Ascending aorta (tissue), 2 donors: ENCODE results near the gene CDH1. TPM values are rescaled to one million over a fixed set of nuclear protein-coding genes. Genes with fewer than 3 reads are reported as not detected.

Experiments
- DNase-seq, 2 donors: peaks; one replicate each; pipeline ENCODE4 v3.0.0-alpha.2; 2019; ENCODE audit warnings: low spot score in 2 of 2
- H3K27ac ChIP-seq, 2 donors: fragments of 200-600 bp; sonication (generic); one replicate each; pipeline ENCODE4 v1.5.1; 2016 to 2017; ENCODE audit warnings: mild to moderate bottlenecking in 1 of 2
- H3K27me3 ChIP-seq: fragments of 200-600 bp; sonication (generic); one replicate; pipeline ENCODE4 v1.5.1; 2017
- H3K36me3 ChIP-seq, 2 donors: fragments of 200-600 bp; sonication (generic); one replicate each; pipeline ENCODE4 v1.5.1; 2016
- H3K4me1 ChIP-seq, 2 donors: fragments of 200-600 bp; sonication (generic); one replicate each; pipeline ENCODE4 v1.5.1; 2016 to 2017; ENCODE audit warnings: mild to moderate bottlenecking in 1 of 2
- H3K4me3 ChIP-seq, 2 donors: fragments of 200-600 bp; sonication (generic); one replicate each; pipeline ENCODE4 v1.5.1; 2016 to 2017; ENCODE audit warnings: mild to moderate bottlenecking in 1 of 2
- H3K9me3 ChIP-seq, 2 donors: fragments of 200-600 bp; sonication (generic); one replicate each; pipeline ENCODE4 v1.5.1; 2016
- intact Hi-C: fragments of 100-400 bp; cut with DNase I; formaldehyde crosslinking; loops from one replicate; pipeline ENCODE4 v1.15.1; 2023
- total RNA-seq: library from RNA; depleted of rRNA; stranded (reverse); fragments of >200 nt; gene quantifications from one replicate; pipeline ENCODE4 v1.1.0, GENCODE V29; 2016
- TF ChIP-seq, protein P1 (sequence below), 3 experiments: fragments of 200-600 bp in 2 of 3; fragments of 450-650 bp in 1 of 3; sonication (generic) in 2 of 3; IDR thresholded peaks; one replicate each; pipeline ENCODE4 v1.5.1; 2016 to 2019; ENCODE audit warnings: antibody characterized with exemption in 3 of 3, mild to moderate bottlenecking in 1 of 3, moderate library complexity in 1 of 3

The CDH1 gene
- total RNA-seq, 1 donor from 2014 or later: not detected

GRCh38 chr16:68792465-68793324 lies 55.6 kb downstream of the CDH1 start:
- no peaks in the 10 kb centered on the region for H3K4me1 ChIP-seq
- no peaks in the 10 kb centered on the region for H3K9me3 ChIP-seq
- no peak overlapping the region for H3K4me3 ChIP-seq
- TF ChIP-seq, protein P1, sequence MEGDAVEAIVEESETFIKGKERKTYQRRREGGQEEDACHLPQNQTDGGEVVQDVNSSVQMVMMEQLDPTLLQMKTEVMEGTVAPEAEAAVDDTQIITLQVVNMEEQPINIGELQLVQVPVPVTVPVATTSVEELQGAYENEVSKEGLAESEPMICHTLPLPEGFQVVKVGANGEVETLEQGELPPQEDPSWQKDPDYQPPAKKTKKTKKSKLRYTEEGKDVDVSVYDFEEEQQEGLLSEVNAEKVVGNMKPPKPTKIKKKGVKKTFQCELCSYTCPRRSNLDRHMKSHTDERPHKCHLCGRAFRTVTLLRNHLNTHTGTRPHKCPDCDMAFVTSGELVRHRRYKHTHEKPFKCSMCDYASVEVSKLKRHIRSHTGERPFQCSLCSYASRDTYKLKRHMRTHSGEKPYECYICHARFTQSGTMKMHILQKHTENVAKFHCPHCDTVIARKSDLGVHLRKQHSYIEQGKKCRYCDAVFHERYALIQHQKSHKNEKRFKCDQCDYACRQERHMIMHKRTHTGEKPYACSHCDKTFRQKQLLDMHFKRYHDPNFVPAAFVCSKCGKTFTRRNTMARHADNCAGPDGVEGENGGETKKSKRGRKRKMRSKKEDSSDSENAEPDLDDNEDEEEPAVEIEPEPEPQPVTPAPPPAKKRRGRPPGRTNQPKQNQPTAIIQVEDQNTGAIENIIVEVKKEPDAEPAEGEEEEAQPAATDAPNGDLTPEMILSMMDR (IDR thresholded peaks at IDR 0.05): no peak
- H3K27me3 ChIP-seq: no peaks in the 10 kb centered on the region
- no peak for DNase-seq
- H3K27ac ChIP-seq: no peak overlapping the region
- H3K36me3 ChIP-seq: no peaks in the 10 kb centered on the region
- intact Hi-C loops: no loop called here

DNA sequence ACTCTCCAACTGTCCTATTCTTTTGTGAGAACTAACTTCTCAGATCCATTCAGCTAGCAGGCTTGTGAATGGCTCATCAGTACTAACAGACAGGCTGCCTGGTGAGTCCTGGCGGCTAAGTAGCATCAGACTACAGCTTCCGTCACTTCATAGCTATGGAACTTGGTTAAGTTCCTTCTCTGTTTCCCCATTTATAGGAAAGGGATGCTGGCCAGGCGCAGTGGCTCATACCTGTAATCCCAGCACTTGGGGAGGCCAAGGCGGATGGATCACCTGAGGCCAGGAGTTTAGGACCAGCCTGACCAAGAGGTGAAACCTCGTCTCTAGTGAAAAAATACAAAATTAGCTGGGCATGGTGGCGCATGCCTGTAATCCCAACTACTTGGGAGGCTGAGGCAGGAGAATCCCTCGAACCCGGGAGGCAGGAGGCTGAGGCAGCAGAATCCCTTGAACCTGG lies 56.3 kb downstream of the CDH1 start:
- intact Hi-C loops: no loop called here
- Histone ChIP-seq H3K4me3 (no peak overlapping the region), H3K9me3 (no peaks in the 10 kb centered on the region), H3K4me1 (no peaks in the 10 kb centered on the region), H3K27ac (no peak overlapping the region), H3K27me3 (no peaks in the 10 kb centered on the region), H3K36me3 (no peaks in the 10 kb centered on the region)
- no peak for DNase-seq
- TF ChIP-seq, protein P1 (IDR thresholded peaks at IDR 0.05): no peak

DNA sequence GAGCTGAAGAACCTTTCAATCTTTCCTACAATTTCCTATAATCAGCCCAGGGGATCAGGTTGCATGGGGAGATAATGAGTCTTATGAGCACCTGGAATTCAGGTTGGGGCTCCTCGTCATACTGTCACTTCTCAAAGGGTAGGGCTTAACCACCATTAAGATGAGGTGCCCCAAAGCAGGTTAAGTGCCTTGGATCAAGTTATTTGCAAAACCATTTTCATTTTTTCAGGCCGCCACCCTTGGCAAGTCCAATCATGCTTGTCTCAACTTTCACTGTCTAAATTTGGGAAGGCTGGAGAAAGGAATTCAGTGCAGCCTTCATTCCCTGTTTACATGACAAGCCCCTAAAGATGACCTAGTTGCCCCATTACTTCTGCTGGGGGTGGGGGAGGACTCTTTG lies 61.3 kb downstream of the CDH1 start:
- Histone ChIP-seq H3K36me3 (no peaks in the 10 kb centered on the region), H3K27ac (no peak overlapping the region), H3K4me1 (no peaks in the 10 kb centered on the region), H3K27me3 (no peaks in the 10 kb centered on the region), H3K4me3 (no peak overlapping the region), H3K9me3 (no peaks in the 10 kb centered on the region)
- TF ChIP-seq, protein P1 (IDR thresholded peaks at IDR 0.05): no peak
- intact Hi-C loops: no loop called here
- no peak for DNase-seq

DNA sequence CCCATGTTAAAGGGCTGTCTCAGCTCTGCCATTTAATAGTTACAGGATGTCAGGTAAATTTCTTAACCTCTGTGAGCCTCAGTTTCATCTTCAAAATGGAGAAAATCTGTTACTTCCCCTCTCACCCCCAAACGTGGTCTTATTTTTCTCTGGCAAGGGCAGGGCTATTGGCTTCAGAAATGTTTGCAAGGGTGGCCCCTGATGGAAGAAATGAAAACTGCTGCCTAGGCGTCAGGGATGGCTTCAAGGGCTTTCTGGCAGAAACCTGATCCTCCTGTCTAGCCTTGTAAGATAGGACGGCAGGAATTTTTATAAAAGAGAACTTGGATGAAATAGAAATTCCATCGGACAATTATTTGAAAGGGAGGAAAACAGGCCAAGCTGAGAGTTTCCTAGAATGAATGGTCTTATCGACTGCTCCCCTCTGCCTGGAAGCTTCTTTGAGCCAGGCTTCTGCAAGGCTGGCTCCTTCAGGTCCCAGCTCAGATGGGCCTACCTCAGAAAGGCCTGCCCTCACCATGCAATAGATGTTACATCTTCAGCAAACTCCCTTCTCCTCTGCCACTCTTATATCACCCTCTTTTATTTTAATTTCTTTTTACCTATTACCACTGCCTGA lies 63.3 kb downstream of the CDH1 start:
- Histone ChIP-seq H3K27ac (no peak overlapping the region), H3K9me3 (no peaks in the 10 kb centered on the region), H3K4me1 (no peaks in the 10 kb centered on the region), H3K27me3 (no peaks in the 10 kb centered on the region), H3K4me3 (no peak overlapping the region), H3K36me3 (no peaks in the 10 kb centered on the region)
- DNase-seq: no peak
- TF ChIP-seq, protein P1 (IDR thresholded peaks at IDR 0.05): peak in 2 of 3 experiments; percentile 26 to 35
- intact Hi-C loops: no loop called here

DNA sequence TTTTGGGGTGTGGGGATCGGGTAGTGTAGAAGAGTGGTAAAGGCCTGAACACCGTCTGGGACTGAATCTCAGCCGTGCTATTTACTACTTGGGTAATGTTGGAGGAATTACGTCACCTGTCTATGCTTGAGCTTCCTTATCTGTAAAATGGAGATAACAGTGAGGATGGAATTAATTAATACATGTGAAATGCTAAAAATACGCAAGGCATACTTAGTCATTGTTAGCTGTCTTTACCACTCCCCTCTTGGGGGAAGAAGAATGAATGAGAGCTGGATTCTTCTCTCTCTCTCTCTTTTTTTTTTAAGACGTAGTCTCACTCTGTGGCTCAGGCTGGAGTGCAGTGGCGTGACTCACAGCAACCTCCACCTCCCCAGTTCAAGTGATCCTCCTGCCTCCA lies 65.1 kb downstream of the CDH1 start:
- no peaks in the 10 kb centered on the region for H3K27me3 ChIP-seq
- H3K9me3 ChIP-seq: no peaks in the 10 kb centered on the region
- TF ChIP-seq, protein P1 (IDR thresholded peaks at IDR 0.05): no peak
- no peak overlapping the region for H3K27ac ChIP-seq
- H3K36me3 ChIP-seq: no peaks in the 10 kb centered on the region
- H3K4me3 ChIP-seq: no peak overlapping the region
- no peak for DNase-seq
- intact Hi-C loops: no loop called here
- no peaks in the 10 kb centered on the region for H3K4me1 ChIP-seq
